GM11168 (cell line): ENCODE measurements around the gene TTK.

Experiments used
- in situ Hi-C: fragments of 300-500 bp; cut with MboI; formaldehyde crosslinking; loops from one replicate; pipeline ENCODE4 v1.12.0; 2022; ENCODE audit warnings: low sequenced_read_pairs; ENCODE audit not compliant: unreplicated experiment

Gene TTK

GRCh38 chr6:80004173-80005072, at the start of gene TTK:
TTK (plus strand) TSS chr6:80004649; CDS start chr6:80005844, 1,195 bp downstream.
- in situ Hi-C loops: no loop called here

GRCh38 chr6:79954849-79955248, 49.6 kb upstream of the TTK start:
- in situ Hi-C loops: no loop called here

- in situ Hi-C loops: no loop called here
Observed at GRCh38 chr6:79964607-79965081, 39.8 kb upstream of the TTK start.

- in situ Hi-C loops: no loop called here
Observed at GRCh38 chr6:79967178-79967577, 37.3 kb upstream of the TTK start.

GRCh38 chr6:79969784-79970183, 34.7 kb upstream of the TTK start:
- in situ Hi-C loops: loop anchor here (10.0 kb wide), 1 partner anchor 115 kb away; no protein-coding TSS in a partner anchor

GRCh38 chr6:79971193-79971592, 33.3 kb upstream of the TTK start:
- in situ Hi-C loops: loop anchor here (10.0 kb wide), 1 partner anchor 114 kb away; no protein-coding TSS in a partner anchor

GRCh38 chr6:79981652-79982051, 22.8 kb upstream of the TTK start:
- in situ Hi-C loops: no loop called here

GRCh38 chr6:79984261-79984660, 20.2 kb upstream of the TTK start:
- in situ Hi-C loops: no loop called here

- in situ Hi-C loops: no loop called here
Observed at GRCh38 chr6:79985128-79985527, 19.3 kb upstream of the TTK start.

- in situ Hi-C loops: no loop called here
Observed at GRCh38 chr6:79989641-79990040, 14.8 kb upstream of the TTK start.

- in situ Hi-C loops: no loop called here
Observed at GRCh38 chr6:79993012-79993910, 11.2 kb upstream of the TTK start.

- in situ Hi-C loops: no loop called here
Observed at GRCh38 chr6:79993911-79994309, 10.5 kb upstream of the TTK start.

- in situ Hi-C loops: no loop called here
Observed at GRCh38 chr6:79997728-79998127, 6.7 kb upstream of the TTK start.

GRCh38 chr6:80001337-80001736, 3.1 kb upstream of the TTK start:
- in situ Hi-C loops: no loop called here

GRCh38 chr6:80003826-80004172, 650 bp upstream of the TTK start:
- in situ Hi-C loops: no loop called here

- in situ Hi-C loops: no loop called here
Observed at GRCh38 chr6:80005406-80005805, 957 bp downstream of the TTK start.

- in situ Hi-C loops: no loop called here
Observed at GRCh38 chr6:80006541-80006940, 2.1 kb downstream of the TTK start.

GRCh38 chr6:80009531-80009930, 5.1 kb downstream of the TTK start:
- in situ Hi-C loops: no loop called here

GRCh38 chr6:80010288-80010687, 5.8 kb downstream of the TTK start:
- in situ Hi-C loops: no loop called here

- in situ Hi-C loops: no loop called here
Observed at GRCh38 chr6:80015839-80016435, 11.5 kb downstream of the TTK start.
